GM21825 (cell line): Measurements from ENCODE around the gene MVD.

ENCODE experiments used
- ATAC-seq: cut with Tn5 transposase; IDR thresholded peaks from one replicate; pipeline ENCODE4 v1.9.1; 2021; ENCODE audit warnings: mild to moderate bottlenecking, moderate library complexity; ENCODE audit not compliant: unreplicated experiment

The MVD gene

GRCh38 chr16:88662843-88663606 is at the start of gene MVD:
Gene MVD, minus strand, starts transcription at chr16:88663091. Its CDS starts 11 bp downstream, at chr16:88663080.
- peak; percentile 88 for ATAC-seq

GRCh38 chr16:88712362-88712979 is 49.6 kb upstream of the MVD start:
- ATAC-seq: no peak

- no peak for ATAC-seq
These were observed 49.0 kb upstream of the MVD start for GRCh38 chr16:88711750-88712340.

- no peak for ATAC-seq
These were observed 47.7 kb upstream of the MVD start for GRCh38 chr16:88710556-88710955.

GRCh38 chr16:88706965-88707826 is 44.3 kb upstream of the MVD start:
- no peak for ATAC-seq

- peak; percentile 43 for ATAC-seq
These were observed 43.5 kb upstream of the MVD start, which contains the start of the genes CTU2 and RNF166 for GRCh38 chr16:88706229-88706964. Gene CTU2, plus strand, starts transcription at chr16:88706503. Its CDS starts 28 bp downstream, at chr16:88706531. Gene RNF166, minus strand, starts transcription at chr16:88706408. Its CDS starts 83 bp downstream, at chr16:88706325.

- peak; percentile 5 for ATAC-seq
These were observed 42.9 kb upstream of the MVD start for GRCh38 chr16:88705801-88706228.

- no peak for ATAC-seq
These were observed 42.3 kb upstream of the MVD start for GRCh38 chr16:88705076-88705684.

GRCh38 chr16:88703486-88704309 is 40.8 kb upstream of the MVD start:
- no peak for ATAC-seq

GRCh38 chr16:88702371-88703210 is 39.7 kb upstream of the MVD start:
- no peak for ATAC-seq

GRCh38 chr16:88701581-88702370 is 38.9 kb upstream of the MVD start:
- no peak for ATAC-seq

- ATAC-seq: peak; percentile 50
These were observed 38.0 kb upstream of the MVD start for GRCh38 chr16:88700636-88701482.

GRCh38 chr16:88700322-88700635 is 37.4 kb upstream of the MVD start:
- ATAC-seq: no peak

- no peak for ATAC-seq
These were observed 36.3 kb upstream of the MVD start for GRCh38 chr16:88699180-88699579.

GRCh38 chr16:88698646-88699045 is 35.8 kb upstream of the MVD start:
- no peak for ATAC-seq

GRCh38 chr16:88697831-88698615 is 35.1 kb upstream of the MVD start:
- ATAC-seq: no peak
